Measurements from ENCODE around the gene FOXP1. TPM values are rescaled to one million over a fixed set of nuclear protein-coding genes. Genes with fewer than 3 reads are reported as not detected.

FOXP1 gene
- total RNA-seq, 4 donors from 2014 or later, result 13.2 to 46.6 (median 29.2) TPM

DNA sequence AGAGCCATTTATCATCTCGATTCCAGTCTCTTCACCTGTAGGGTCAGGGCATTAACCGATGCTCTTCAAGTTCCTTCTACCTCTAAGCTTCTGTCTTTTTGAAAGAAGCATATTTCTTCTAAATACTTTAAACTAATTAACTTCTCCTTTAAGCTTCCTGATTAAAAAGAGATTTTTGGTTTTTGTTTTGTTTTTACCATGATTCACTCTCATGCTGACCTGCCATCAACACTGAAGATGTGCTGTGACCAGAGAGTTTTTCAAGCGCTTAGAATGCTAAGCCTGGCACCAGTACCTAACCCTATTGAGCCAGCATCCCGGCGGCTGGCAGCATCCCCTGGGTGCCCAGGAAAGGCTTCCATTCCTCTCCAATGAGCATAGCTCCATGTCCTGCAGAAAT lies 89.3 kb downstream of the FOXP1 start:
- ATAC-seq (no peak), DNase-seq (no peak)
- Histone ChIP-seq H3K4me1 (peaks cover 30 to 31% of the 10 kb centered on the region in 2 donors), H3K27me3 (no peaks in the 10 kb centered on the region), H3K36me3 (peaks cover 0 to 4% of the 10 kb centered on the region in 2 donors), H3K27ac (no peak overlapping the region), H3K4me3 (no peak overlapping the region), H3K9me3 (no peaks in the 10 kb centered on the region)
- intact Hi-C loops (cut with DNase I; ENCODE audit: low total_unique reads), result no loop called here
- TF ChIP-seq, protein P1, sequence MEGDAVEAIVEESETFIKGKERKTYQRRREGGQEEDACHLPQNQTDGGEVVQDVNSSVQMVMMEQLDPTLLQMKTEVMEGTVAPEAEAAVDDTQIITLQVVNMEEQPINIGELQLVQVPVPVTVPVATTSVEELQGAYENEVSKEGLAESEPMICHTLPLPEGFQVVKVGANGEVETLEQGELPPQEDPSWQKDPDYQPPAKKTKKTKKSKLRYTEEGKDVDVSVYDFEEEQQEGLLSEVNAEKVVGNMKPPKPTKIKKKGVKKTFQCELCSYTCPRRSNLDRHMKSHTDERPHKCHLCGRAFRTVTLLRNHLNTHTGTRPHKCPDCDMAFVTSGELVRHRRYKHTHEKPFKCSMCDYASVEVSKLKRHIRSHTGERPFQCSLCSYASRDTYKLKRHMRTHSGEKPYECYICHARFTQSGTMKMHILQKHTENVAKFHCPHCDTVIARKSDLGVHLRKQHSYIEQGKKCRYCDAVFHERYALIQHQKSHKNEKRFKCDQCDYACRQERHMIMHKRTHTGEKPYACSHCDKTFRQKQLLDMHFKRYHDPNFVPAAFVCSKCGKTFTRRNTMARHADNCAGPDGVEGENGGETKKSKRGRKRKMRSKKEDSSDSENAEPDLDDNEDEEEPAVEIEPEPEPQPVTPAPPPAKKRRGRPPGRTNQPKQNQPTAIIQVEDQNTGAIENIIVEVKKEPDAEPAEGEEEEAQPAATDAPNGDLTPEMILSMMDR (IDR thresholded peaks at IDR 0.05 in 4 of 5, conservative IDR thresholded peaks at IDR 0.05 in 1 of 5), result no peak
- no peak for TF ChIP-seq POLR2A (IDR thresholded peaks at IDR 0.05)
- in situ Hi-C loops (cut with MboI; ENCODE audit: low sequenced_read_pairs in 4 of 4), result no loop called here

DNA sequence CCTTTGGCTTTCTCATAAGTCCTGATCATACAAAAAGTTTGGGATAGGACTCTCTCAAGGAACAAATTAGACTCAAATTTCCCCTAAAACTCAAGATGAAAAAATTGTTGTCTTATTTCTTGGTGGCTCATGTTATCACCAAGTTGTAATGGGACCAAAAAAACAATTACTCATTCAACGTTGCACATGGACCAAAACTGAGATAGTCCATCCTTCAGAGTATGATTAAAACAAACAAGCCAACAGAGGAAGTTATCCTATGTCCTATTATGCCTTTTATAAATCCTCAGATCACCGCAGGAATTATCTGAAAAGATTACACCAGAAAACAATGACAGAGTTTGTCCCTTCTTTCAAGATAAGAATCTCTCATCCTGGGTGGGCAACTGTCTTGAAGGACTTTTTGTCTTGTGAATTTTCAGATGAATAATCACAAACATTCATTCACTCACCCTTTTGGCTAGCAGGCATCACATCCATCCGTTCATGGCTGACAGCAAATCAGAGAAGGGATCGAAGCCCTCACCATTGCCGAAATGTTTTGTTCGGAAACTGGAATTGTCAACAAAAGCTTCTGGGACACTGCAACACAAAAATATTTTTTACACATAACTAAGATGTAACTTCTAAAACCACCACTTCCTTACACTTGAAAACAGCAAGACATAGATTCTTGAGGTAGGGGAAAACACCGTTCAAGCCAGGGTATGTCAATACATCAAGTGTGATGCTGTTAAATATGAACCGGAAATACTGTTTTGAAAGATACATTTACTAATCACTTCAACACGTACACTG lies 90.4 kb downstream of the FOXP1 start:
- intact Hi-C loops (cut with DNase I; ENCODE audit: low total_unique reads) (no loop called here), in situ Hi-C loops (cut with MboI; ENCODE audit: low sequenced_read_pairs in 4 of 4) (no loop called here)
- no peaks in the 10 kb centered on the region for H3K9me3 ChIP-seq
- ATAC-seq (no peak), DNase-seq (no peak)
- peaks cover 0 to 4% of the 10 kb centered on the region in 2 donors for H3K36me3 ChIP-seq
- peaks cover 21 to 27% of the 10 kb centered on the region in 2 donors for H3K4me1 ChIP-seq
- H3K4me3 ChIP-seq, result no peak overlapping the region
- no peak for TF ChIP-seq POLR2A (IDR thresholded peaks at IDR 0.05)
- TF ChIP-seq, protein P1 (IDR thresholded peaks at IDR 0.05 in 4 of 5, conservative IDR thresholded peaks at IDR 0.05 in 1 of 5), result no peak
- no peaks in the 10 kb centered on the region for H3K27me3 ChIP-seq
- no peak overlapping the region for H3K27ac ChIP-seq

DNA sequence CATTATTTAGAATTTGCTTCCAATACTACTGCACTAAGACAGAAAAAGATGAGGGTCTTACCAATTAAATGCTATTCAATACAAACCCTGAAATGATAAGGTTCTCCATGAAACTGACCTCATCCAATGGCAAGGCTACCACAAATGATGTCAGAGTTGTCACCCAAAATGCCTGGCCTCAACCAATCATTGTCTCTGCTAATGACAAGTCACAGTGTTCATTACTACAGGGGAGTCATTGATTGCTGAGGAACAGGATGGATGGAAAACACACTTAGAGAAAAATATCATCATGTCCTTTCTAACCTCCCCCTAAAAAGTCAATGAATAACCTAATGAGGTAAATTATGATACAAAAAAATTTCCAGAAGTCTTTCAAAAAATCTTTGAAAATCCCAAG lies 91.0 kb downstream of the FOXP1 start:
- in situ Hi-C loops (cut with MboI; ENCODE audit: low sequenced_read_pairs in 4 of 4), result no loop called here
- Histone ChIP-seq H3K4me3 (no peak overlapping the region), H3K27me3 (no peaks in the 10 kb centered on the region), H3K36me3 (peaks cover 0 to 4% of the 10 kb centered on the region in 2 donors), H3K4me1 (peaks cover 15 to 21% of the 10 kb centered on the region in 2 donors), H3K9me3 (no peaks in the 10 kb centered on the region), H3K27ac (no peak overlapping the region)
- intact Hi-C loops (cut with DNase I; ENCODE audit: low total_unique reads), result no loop called here
- TF ChIP-seq, protein P1 (IDR thresholded peaks at IDR 0.05 in 4 of 5, conservative IDR thresholded peaks at IDR 0.05 in 1 of 5), result no peak
- no peak for TF ChIP-seq POLR2A (IDR thresholded peaks at IDR 0.05)
- no peak for ATAC-seq
- no peak for DNase-seq

DNA sequence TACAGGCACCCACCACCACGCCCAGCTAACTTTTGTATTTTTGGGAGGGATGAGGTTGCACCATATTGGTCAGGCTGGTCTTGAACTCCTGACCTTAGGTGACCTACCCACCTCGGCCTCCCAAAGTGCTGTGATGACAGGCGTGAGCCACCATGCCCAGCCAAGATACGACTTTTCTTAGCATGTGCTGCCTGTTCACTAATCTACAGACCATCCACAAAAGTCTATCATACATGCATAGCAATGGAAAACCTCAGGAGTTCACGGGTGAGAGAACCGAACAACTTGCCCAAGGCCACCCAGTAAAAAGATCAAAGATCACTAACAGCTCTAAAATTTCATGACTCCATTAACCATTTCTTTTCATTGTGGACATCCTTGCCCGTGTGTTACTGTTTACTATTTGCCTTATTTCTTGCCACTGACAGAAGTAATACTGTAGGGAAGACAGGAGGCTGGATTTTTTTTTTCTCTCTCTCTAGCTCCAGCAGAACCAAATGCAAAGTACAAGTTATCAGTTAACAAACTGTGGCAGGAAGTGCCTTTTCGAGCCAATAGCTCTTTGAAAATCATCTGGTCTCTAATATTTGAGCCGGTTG lies 92.3 kb downstream of the FOXP1 start:
- Histone ChIP-seq H3K27me3 (no peaks in the 10 kb centered on the region), H3K4me3 (no peak overlapping the region), H3K27ac (no peak overlapping the region), H3K4me1 (peaks cover 2 to 8% of the 10 kb centered on the region in 2 donors), H3K9me3 (no peaks in the 10 kb centered on the region), H3K36me3 (peaks cover 0 to 4% of the 10 kb centered on the region in 2 donors)
- intact Hi-C loops (cut with DNase I; ENCODE audit: low total_unique reads) (no loop called here), in situ Hi-C loops (cut with MboI; ENCODE audit: low sequenced_read_pairs in 4 of 4) (no loop called here)
- TF ChIP-seq, protein P1 (IDR thresholded peaks at IDR 0.05 in 4 of 5, conservative IDR thresholded peaks at IDR 0.05 in 1 of 5), result no peak
- TF ChIP-seq POLR2A (IDR thresholded peaks at IDR 0.05), result no peak
- ATAC-seq, result no peak
- DNase-seq, result no peak
